CD4-positive, alpha-beta T cell (primary cell): ENCODE data around the gene SLC25A42. TPM values are rescaled to one million over a fixed set of nuclear protein-coding genes. Genes with fewer than 3 reads are reported as not detected.

Experiments
- ATAC-seq: fragments of 200-7000 bp; cut with Tn5 transposase; one replicate; pipeline ENCODE4 v1.10.0; 2022; ENCODE audit warnings: mild to moderate bottlenecking; ENCODE audit not compliant: poor library complexity
- CTCF ChIA-PET: fragments of 350-600 bp; sonication (Branson Sonifier 250); formaldehyde crosslinking; loops from one replicate; lab custom pipeline; 2021; ENCODE audit warnings: antibody characterized with exemption, inconsistent platforms; lab: Charles Lee
- POLR2A ChIA-PET: fragments of 350-600 bp; sonication (Branson Sonifier 250); formaldehyde crosslinking; loops from one replicate; lab custom pipeline; 2021; ENCODE audit warnings: antibody characterized with exemption, inconsistent platforms; lab: Charles Lee
- DNase-seq, 14 experiments: peaks; one replicate each; pipeline ENCODE4 v3.0.0-alpha.2; 2013 to 2020; ENCODE audit warnings: mixed read lengths in 2 of 14
- H3K27ac ChIP-seq, 2 donors: one replicate each; pipeline versions ENCODE4 v1.5.1 to v1.7.0; 2013; ENCODE audit warnings: low read length in 2 of 2, low read depth in 1 of 2, mild to moderate bottlenecking in 1 of 2
- H3K27me3 ChIP-seq, 2 experiments: 1 replicate in 1 of 2; 2 replicates in 1 of 2; pipeline versions ENCODE4 v1.6.1 to v1.7.0; 2013; ENCODE audit warnings: low read length in 2 of 2, control low read depth in 1 of 2, mild to moderate bottlenecking in 1 of 2, moderate library complexity in 1 of 2; ENCODE audit not compliant: insufficient read depth in 2 of 2, control insufficient read depth in 1 of 2
- H3K36me3 ChIP-seq: one replicate; pipeline ENCODE4 v1.6.1; 2013; ENCODE audit warnings: low read length, control low read depth; ENCODE audit not compliant: insufficient read depth
- H3K4me1 ChIP-seq: one replicate; pipeline ENCODE4 v1.6.1; 2013; ENCODE audit warnings: low read length, control low read depth; ENCODE audit not compliant: insufficient read depth
- H3K4me3 ChIP-seq: one replicate; pipeline ENCODE4 v1.5.1; 2013; ENCODE audit warnings: mild to moderate bottlenecking, low read length, moderate library complexity
- H3K9me3 ChIP-seq, 2 experiments: 1 replicate in 1 of 2; 2 replicates in 1 of 2; pipeline versions ENCODE4 v1.6.1 to v1.7.0; 2013; ENCODE audit warnings: low read length in 2 of 2, mild to moderate bottlenecking in 2 of 2, control low read depth in 1 of 2, moderate library complexity in 1 of 2; ENCODE audit not compliant: control insufficient read depth in 1 of 2, insufficient read depth in 1 of 2
- H3K27ac Mint-ChIP-seq: one replicate; pipeline ENCODE4 v1.8.0; 2020; ENCODE audit warnings: mixed read lengths
- H3K27me3 Mint-ChIP-seq: one replicate; pipeline ENCODE4 v1.8.0; 2021; ENCODE audit warnings: mixed read lengths
- H3K36me3 Mint-ChIP-seq: one replicate; pipeline ENCODE4 v1.8.0; 2021; ENCODE audit warnings: low read depth, mixed read lengths
- H3K4me1 Mint-ChIP-seq: one replicate; pipeline ENCODE4 v1.8.0; 2021; ENCODE audit warnings: low read depth, mixed read lengths
- H3K4me3 Mint-ChIP-seq: one replicate; pipeline ENCODE4 v1.8.0; 2020; ENCODE audit warnings: mild to moderate bottlenecking, mixed read lengths
- H3K9me3 Mint-ChIP-seq: one replicate; pipeline ENCODE4 v1.8.0; 2020; ENCODE audit warnings: mixed read lengths
- CTCF ChIP-seq: fragments of 200-600 bp; IDR thresholded peaks from one replicate; pipeline ENCODE4 v1.8.0; 2022; ENCODE audit warnings: antibody characterized with exemption, mild to moderate bottlenecking
- intact Hi-C, 2 experiments: fragments of 100-400 bp; cut with DNase I in 1 of 2; cut with micrococcal nuclease in 1 of 2; formaldehyde crosslinking; loops; one replicate each; pipeline versions ENCODE4 v1.15.1 to v1.9.0; 2023 to 2025; cut with DNase I, micrococcal nuclease
- total RNA-seq, 174 experiments: library from RNA in 2 of 174; stranded (reverse) in 2 of 174; gene quantifications; one replicate each; pipeline ENCODE4 v1.2.3 and lab custom pipeline; 2021 to 2026

SLC25A42 gene
- total RNA-seq, 2 experiments from 2014 or later: 15.1 to 15.4 TPM

DNA sequence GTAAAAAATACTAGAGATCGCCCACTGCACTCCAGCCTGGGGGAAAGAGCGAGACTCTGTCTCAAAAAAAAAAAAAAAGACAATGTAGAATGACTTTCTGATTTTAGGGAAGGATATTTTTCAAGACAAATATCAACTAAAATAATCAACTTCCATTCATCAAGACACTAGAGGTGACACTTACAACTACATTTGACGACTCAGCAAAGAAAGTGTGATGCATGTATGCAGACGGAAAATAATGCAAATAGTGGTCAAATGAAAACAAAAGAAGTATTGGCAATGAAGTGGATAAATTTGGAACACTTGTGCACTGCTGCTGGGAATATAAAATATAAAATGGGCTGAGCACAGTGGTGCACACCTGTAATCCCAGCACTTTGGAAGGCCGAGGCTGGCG, 62.3 kb downstream of the SLC25A42 start:
- Mint-ChIP-seq H3K4me1 (no peaks in the 10 kb centered on the region), H3K36me3 (peaks cover 40% of the 10 kb centered on the region), H3K9me3 (peaks cover 2% of the 10 kb centered on the region), H3K27me3 (no peaks in the 10 kb centered on the region), H3K4me3 (no peak overlapping the region), H3K27ac (no peak overlapping the region)
- ATAC-seq (no peak), DNase-seq (no peak)
- ChIA-PET CTCF (no interaction called here), POLR2A (no interaction called here)
- peaks cover 0 to 5% of the 10 kb centered on the region in 2 experiments for H3K9me3 ChIP-seq
- H3K27me3 ChIP-seq: no peaks in the 10 kb centered on the region
- H3K4me3 ChIP-seq: no peak overlapping the region
- intact Hi-C loops: no loop called here
- no peak overlapping the region for H3K27ac ChIP-seq
- TF ChIP-seq CTCF: no peak
- H3K4me1 ChIP-seq: no peaks in the 10 kb centered on the region
- H3K36me3 ChIP-seq: peaks cover 5% of the 10 kb centered on the region

DNA sequence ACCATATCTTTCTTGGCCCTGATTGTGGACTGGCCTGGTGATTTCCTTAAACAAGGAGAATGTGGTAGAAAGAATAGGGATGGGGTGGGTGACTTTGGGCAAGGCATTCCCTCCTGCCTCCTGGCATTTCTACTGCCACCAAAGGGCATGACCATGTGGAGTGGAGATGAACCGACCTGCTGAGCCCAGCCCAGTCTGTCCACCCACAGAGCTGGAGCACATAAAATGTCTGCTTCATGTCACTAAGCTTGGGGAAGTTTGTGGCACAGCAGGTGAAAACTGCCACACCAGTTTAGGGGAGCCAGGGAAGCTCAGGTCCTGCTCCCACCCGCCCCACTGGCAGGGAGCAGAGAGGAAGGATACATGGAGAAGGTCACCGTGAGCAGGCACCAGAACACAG, 68.2 kb downstream of the SLC25A42 start:
- TF ChIP-seq CTCF: no peak
- Mint-ChIP-seq H3K4me1 (peaks cover 3% of the 10 kb centered on the region), H3K36me3 (peaks cover 15% of the 10 kb centered on the region), H3K9me3 (no peaks in the 10 kb centered on the region), H3K27me3 (no peaks in the 10 kb centered on the region), H3K4me3 (no peak overlapping the region), H3K27ac (no peak overlapping the region)
- H3K4me1 ChIP-seq: peaks cover 9% of the 10 kb centered on the region
- intact Hi-C loops: no loop called here
- peaks cover 8 to 14% of the 10 kb centered on the region in 2 experiments for H3K9me3 ChIP-seq
- no peak overlapping the region for H3K4me3 ChIP-seq
- DNase-seq (no peak), ATAC-seq (no peak)
- no peak overlapping the region for H3K27ac ChIP-seq
- no peaks in the 10 kb centered on the region for H3K36me3 ChIP-seq
- CTCF ChIA-PET: no interaction called here
- POLR2A ChIA-PET: interaction anchor here (0.5 kb wide), 1 partner anchor 301 kb away, joined by 3 read pairs; no protein-coding TSS in a partner anchor
- no peaks in the 10 kb centered on the region for H3K27me3 ChIP-seq

DNA sequence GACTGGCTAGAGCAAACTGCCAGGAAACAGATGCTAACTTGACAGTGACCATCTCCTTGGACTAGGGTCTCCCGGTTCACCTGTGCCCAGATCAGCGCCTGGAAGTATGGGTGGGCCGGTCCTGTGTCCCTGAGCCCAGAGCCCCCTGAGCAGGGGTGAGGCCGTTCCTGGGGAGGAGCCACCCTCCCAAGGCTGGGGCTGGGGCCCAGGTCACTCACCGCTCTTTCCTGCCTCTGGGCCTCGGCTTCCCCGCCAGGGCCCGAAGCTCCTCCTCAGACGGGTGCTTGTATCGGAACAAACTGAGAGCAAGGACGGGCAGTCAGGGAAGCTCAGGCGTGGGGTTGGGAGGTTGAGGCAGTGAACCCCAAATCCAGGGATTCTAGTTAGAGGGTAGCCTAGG, 69.1 kb downstream of the SLC25A42 start:
- H3K4me3 ChIP-seq: no peak overlapping the region
- H3K27me3 ChIP-seq: no peaks in the 10 kb centered on the region
- H3K36me3 ChIP-seq: no peaks in the 10 kb centered on the region
- ChIA-PET CTCF (no interaction called here), POLR2A (interaction anchor here (0.6 kb wide), 1 partner anchor 64 kb away, joined by 4 read pairs; no protein-coding TSS in a partner anchor)
- TF ChIP-seq CTCF: no peak
- DNase-seq (no peak), ATAC-seq (no peak)
- intact Hi-C loops: no loop called here
- no peak overlapping the region for H3K27ac ChIP-seq
- Mint-ChIP-seq H3K4me1 (peaks cover 12% of the 10 kb centered on the region), H3K27ac (no peak overlapping the region), H3K4me3 (no peak overlapping the region), H3K27me3 (no peaks in the 10 kb centered on the region), H3K36me3 (peaks cover 13% of the 10 kb centered on the region), H3K9me3 (no peaks in the 10 kb centered on the region)
- H3K9me3 ChIP-seq: peaks cover 8 to 14% of the 10 kb centered on the region in 2 experiments
- H3K4me1 ChIP-seq: peaks cover 18% of the 10 kb centered on the region
